ENCODE results near the gene ZIC3. TPM values are rescaled to one million over a fixed set of nuclear protein-coding genes. Genes with fewer than 3 reads are reported as not detected.

Gene ZIC3
- not detected in 2 replicates for polyA plus RNA-seq (2011; rRNA removed)
- not detected in 2 replicates for polyA plus RNA-seq (2012; cell fraction: cytosol; rRNA removed)
- not detected in 2 replicates for polyA plus RNA-seq (2012; cell fraction: nucleus; rRNA removed)
- not detected in 3 replicates for polyA plus RNA-seq (2017; fragmentation: RNase III; extraction: RNeasy Plus Mini Kit Qiagen cat#74134 plus additional on column Dnase treatment)
- not detected in 2 replicates for polyA minus RNA-seq (2011; rRNA and poly(A)+ RNA removed)

DNA sequence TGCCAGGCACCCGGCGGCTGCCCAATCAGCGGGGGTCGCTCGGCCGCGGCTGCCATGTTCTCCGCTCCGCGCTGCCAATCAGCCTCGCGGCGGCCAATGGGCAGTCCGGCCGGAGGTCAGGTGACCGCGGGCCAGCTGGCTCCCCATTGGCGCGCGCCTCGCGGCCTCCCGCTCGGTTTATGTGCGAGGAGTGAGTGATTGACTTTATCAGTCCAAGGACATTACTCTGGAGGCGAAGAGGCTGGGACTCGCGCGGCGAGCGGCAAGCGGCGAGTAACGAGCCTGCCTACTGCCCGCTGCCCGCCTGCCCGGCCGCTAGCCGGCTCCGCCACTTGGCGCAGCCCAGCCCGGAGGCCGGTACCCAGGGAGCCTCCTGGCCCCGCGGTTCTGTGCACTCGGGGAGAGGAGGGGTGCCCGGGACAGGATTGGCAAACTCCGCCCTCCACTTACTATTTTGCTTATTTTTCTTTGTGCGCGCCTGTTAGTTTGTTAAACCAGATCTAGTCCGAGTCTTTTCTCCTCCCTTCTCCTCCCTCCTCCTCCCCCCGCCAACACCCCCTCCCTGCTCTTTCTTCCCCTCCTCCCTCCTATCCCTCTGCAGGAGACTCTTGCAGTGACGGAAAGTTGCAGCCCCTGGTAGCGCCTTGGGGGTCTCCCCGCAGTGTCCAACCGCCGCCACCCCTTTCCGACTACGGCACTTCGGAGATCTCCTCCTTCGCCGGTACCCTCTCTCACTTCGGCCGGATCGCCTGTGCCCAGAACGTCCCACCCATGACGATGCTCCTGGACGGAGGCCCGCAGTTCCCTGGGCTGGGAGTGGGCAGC lies at the start of gene ZIC3:
Gene ZIC3 (plus strand): TSS at position 207 of the 825 bp plus-strand sequence. CDS start 565 bp downstream, at position 772.
- CTCF ChIA-PET, result no interaction called here
- Histone ChIP-seq H3K27ac (no peak within 1 kb of the TSS), H3K4me3 (no peak within 1 kb of the TSS), H3K4me1 (no peaks in the 10 kb centered on the region), H3K9me3 (no peaks in the 10 kb centered on the region), H3K4me2 (no peak within 1 kb of the TSS)
- WGBS (ENCODE audit: missing lambda C conversion rate), result 70% methylated on average over 24 of the region's 69 CpGs
- no peak for ATAC-seq
- TF ChIP-seq HOXB13 (CRISPR knock-in tag; IDR thresholded peaks at IDR 0.05; ENCODE audit: low read depth) (no peak), KDM1A (IDR thresholded peaks at IDR 0.05; ENCODE audit: low read depth) (no peak)
- no peak for FAIRE-seq
- POLR2A ChIA-PET, result no interaction called here
- no peak for DNase-seq (ENCODE audit: low read depth in 1 of 2, low spot score in 1 of 2)

DNA sequence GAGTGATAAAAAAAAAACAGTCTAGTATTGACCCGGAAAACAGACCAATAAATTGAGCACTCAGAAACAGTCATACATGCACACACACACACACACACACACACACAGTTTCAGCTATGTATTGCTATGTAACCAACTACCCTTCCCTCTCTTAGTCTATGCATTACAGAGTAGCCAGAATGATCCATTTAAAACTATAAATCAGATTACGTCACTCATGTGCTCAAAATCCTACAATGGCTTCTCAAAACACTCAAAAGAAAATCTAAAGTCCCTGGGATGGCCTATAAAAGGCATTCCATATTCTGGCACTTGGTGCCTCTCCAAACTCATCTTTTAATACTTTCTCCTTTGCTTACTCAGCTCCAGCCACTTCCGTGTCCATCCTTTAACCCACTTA lies 46.5 kb upstream of the ZIC3 start:
- FAIRE-seq (no peak), DNase-seq (ENCODE audit: low read depth in 1 of 2, low spot score in 1 of 2) (no peak), ATAC-seq (no peak)
- 0% methylated on average over 3 of the region's 3 CpGs for WGBS (ENCODE audit: missing lambda C conversion rate)
- Histone ChIP-seq H3K4me3 (no peak overlapping the region), H3K4me2 (no peak overlapping the region), H3K27ac (no peak overlapping the region), H3K9me3 (no peaks in the 10 kb centered on the region), H3K4me1 (no peaks in the 10 kb centered on the region)
- POLR2A ChIA-PET, result no interaction called here
- TF ChIP-seq ZNF302 (CRISPR knock-in tag; IDR thresholded peaks at IDR 0.05) (no peak), FOSL2 (IDR thresholded peaks at IDR 0.05) (no peak), FOSL2 (CRISPR knock-in tag; IDR thresholded peaks at IDR 0.05) (no peak), BHLHE40 (IDR thresholded peaks at IDR 0.05; ENCODE audit: low read depth, low read length) (no peak), FOXS1 (CRISPR knock-in tag; IDR thresholded peaks at IDR 0.05) (no peak), KDM1A (IDR thresholded peaks at IDR 0.05; ENCODE audit: low read depth) (no peak), CHD4 (IDR thresholded peaks at IDR 0.05; ENCODE audit: borderline replicate concordance) (no peak), ZFP36 (IDR thresholded peaks at IDR 0.05; ENCODE audit: borderline replicate concordance, partially characterized antibody) (no peak), JUN (IDR thresholded peaks at IDR 0.05) (no peak), HEYL (CRISPR knock-in tag; IDR thresholded peaks at IDR 0.05) (no peak), ZSCAN20 (CRISPR knock-in tag; IDR thresholded peaks at IDR 0.05) (no peak), HOXB5 (CRISPR knock-in tag; IDR thresholded peaks at IDR 0.05) (no peak), EP300 (IDR thresholded peaks at IDR 0.05) (no peak), EHF (CRISPR knock-in tag; IDR thresholded peaks at IDR 0.05) (no peak)
- TF ChIP-seq, protein P1, sequence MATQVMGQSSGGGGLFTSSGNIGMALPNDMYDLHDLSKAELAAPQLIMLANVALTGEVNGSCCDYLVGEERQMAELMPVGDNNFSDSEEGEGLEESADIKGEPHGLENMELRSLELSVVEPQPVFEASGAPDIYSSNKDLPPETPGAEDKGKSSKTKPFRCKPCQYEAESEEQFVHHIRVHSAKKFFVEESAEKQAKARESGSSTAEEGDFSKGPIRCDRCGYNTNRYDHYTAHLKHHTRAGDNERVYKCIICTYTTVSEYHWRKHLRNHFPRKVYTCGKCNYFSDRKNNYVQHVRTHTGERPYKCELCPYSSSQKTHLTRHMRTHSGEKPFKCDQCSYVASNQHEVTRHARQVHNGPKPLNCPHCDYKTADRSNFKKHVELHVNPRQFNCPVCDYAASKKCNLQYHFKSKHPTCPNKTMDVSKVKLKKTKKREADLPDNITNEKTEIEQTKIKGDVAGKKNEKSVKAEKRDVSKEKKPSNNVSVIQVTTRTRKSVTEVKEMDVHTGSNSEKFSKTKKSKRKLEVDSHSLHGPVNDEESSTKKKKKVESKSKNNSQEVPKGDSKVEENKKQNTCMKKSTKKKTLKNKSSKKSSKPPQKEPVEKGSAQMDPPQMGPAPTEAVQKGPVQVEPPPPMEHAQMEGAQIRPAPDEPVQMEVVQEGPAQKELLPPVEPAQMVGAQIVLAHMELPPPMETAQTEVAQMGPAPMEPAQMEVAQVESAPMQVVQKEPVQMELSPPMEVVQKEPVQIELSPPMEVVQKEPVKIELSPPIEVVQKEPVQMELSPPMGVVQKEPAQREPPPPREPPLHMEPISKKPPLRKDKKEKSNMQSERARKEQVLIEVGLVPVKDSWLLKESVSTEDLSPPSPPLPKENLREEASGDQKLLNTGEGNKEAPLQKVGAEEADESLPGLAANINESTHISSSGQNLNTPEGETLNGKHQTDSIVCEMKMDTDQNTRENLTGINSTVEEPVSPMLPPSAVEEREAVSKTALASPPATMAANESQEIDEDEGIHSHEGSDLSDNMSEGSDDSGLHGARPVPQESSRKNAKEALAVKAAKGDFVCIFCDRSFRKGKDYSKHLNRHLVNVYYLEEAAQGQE (IDR thresholded peaks at IDR 0.05), result no peak
- TF ChIP-seq, protein P2, sequence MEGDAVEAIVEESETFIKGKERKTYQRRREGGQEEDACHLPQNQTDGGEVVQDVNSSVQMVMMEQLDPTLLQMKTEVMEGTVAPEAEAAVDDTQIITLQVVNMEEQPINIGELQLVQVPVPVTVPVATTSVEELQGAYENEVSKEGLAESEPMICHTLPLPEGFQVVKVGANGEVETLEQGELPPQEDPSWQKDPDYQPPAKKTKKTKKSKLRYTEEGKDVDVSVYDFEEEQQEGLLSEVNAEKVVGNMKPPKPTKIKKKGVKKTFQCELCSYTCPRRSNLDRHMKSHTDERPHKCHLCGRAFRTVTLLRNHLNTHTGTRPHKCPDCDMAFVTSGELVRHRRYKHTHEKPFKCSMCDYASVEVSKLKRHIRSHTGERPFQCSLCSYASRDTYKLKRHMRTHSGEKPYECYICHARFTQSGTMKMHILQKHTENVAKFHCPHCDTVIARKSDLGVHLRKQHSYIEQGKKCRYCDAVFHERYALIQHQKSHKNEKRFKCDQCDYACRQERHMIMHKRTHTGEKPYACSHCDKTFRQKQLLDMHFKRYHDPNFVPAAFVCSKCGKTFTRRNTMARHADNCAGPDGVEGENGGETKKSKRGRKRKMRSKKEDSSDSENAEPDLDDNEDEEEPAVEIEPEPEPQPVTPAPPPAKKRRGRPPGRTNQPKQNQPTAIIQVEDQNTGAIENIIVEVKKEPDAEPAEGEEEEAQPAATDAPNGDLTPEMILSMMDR (IDR thresholded peaks at IDR 0.05), result no peak
- TF ChIP-seq, protein P3, sequence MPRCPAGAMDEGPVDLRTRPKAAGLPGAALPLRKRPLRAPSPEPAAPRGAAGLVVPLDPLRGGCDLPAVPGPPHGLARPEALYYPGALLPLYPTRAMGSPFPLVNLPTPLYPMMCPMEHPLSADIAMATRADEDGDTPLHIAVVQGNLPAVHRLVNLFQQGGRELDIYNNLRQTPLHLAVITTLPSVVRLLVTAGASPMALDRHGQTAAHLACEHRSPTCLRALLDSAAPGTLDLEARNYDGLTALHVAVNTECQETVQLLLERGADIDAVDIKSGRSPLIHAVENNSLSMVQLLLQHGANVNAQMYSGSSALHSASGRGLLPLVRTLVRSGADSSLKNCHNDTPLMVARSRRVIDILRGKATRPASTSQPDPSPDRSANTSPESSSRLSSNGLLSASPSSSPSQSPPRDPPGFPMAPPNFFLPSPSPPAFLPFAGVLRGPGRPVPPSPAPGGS (IDR thresholded peaks at IDR 0.05), result no peak
- TF ChIP-seq, protein P4, sequence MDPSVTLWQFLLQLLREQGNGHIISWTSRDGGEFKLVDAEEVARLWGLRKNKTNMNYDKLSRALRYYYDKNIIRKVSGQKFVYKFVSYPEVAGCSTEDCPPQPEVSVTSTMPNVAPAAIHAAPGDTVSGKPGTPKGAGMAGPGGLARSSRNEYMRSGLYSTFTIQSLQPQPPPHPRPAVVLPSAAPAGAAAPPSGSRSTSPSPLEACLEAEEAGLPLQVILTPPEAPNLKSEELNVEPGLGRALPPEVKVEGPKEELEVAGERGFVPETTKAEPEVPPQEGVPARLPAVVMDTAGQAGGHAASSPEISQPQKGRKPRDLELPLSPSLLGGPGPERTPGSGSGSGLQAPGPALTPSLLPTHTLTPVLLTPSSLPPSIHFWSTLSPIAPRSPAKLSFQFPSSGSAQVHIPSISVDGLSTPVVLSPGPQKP (IDR thresholded peaks at IDR 0.05; ENCODE audit: low read depth, low read length), result no peak
- TF ChIP-seq, protein P5, sequence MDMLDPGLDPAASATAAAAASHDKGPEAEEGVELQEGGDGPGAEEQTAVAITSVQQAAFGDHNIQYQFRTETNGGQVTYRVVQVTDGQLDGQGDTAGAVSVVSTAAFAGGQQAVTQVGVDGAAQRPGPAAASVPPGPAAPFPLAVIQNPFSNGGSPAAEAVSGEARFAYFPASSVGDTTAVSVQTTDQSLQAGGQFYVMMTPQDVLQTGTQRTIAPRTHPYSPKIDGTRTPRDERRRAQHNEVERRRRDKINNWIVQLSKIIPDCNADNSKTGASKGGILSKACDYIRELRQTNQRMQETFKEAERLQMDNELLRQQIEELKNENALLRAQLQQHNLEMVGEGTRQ (IDR thresholded peaks at IDR 0.05), result no peak
- CTCF ChIA-PET, result interaction anchor here (0.6 kb wide), 1 partner anchor 808 kb away, joined by 3 read pairs; no protein-coding TSS in a partner anchor

Data from A549 (cell line).